Effector memory CD4-positive, alpha-beta T cell (primary cell): ENCODE measurements around the gene CPSF2.
"Not testable (repeated sequence)": the region's sequence is repeated elsewhere in the genome, so short reads cannot be mapped to it uniquely, and the experiment has no call there.

Source experiments
- DNase-seq, 3 donors: peaks; one replicate each; pipeline ENCODE4 v3.0.0-alpha.2; 2020
- H3K27ac ChIP-seq: 2 replicates; pipeline ENCODE4 v1.7.0; 2013; ENCODE audit warnings: mild to moderate bottlenecking, low read length, moderate library complexity; ENCODE audit not compliant: insufficient read depth, poor library complexity, severe bottlenecking
- H3K27me3 ChIP-seq: replicated peaks from 2 replicates; pipeline ENCODE4 v1.7.0; 2013; ENCODE audit warnings: mild to moderate bottlenecking, low read length; ENCODE audit not compliant: insufficient read depth, control insufficient read depth, poor library complexity, severe bottlenecking
- H3K36me3 ChIP-seq: 2 replicates; pipeline ENCODE4 v1.7.0; 2013; ENCODE audit warnings: mild to moderate bottlenecking, low read length, moderate library complexity; ENCODE audit not compliant: control insufficient read depth, insufficient read depth
- H3K4me1 ChIP-seq: 2 replicates; pipeline ENCODE4 v1.7.0; 2013; ENCODE audit warnings: low read length, mild to moderate bottlenecking; ENCODE audit not compliant: control insufficient read depth, insufficient read depth, poor library complexity, severe bottlenecking
- H3K4me3 ChIP-seq: 2 replicates; pipeline ENCODE4 v1.7.0; 2013; ENCODE audit warnings: low read length, low read depth, mild to moderate bottlenecking; ENCODE audit not compliant: insufficient read depth, poor library complexity, severe bottlenecking
- H3K9me3 ChIP-seq: 2 replicates; pipeline ENCODE4 v1.7.0; 2013; ENCODE audit warnings: mild to moderate bottlenecking, low read length, moderate library complexity; ENCODE audit not compliant: control insufficient read depth

Gene CPSF2

GRCh38 chr14:92153581-92153980, 31.8 kb downstream of the CPSF2 start:
- no peak overlapping the region for H3K27ac ChIP-seq
- H3K36me3 ChIP-seq, result peaks cover 39% of the 10 kb centered on the region

GRCh38 chr14:92154283-92154942, 32.6 kb downstream of the CPSF2 start:
- DNase-seq, result no peak
- H3K36me3 ChIP-seq, result peaks cover 47% of the 10 kb centered on the region
- H3K9me3 ChIP-seq, result no peaks in the 10 kb centered on the region
- H3K27ac ChIP-seq, result no peak overlapping the region
- H3K27me3 ChIP-seq, result no peaks in the 10 kb centered on the region
- no peak overlapping the region for H3K4me3 ChIP-seq
- H3K4me1 ChIP-seq, result no peaks in the 10 kb centered on the region

More at GRCh38 chr14:92153581-92153980, 31.8 kb downstream of the CPSF2 start:
- Histone ChIP-seq H3K27me3 (no peaks in the 10 kb centered on the region), H3K4me3 (no peak overlapping the region), H3K4me1 (no peaks in the 10 kb centered on the region), H3K9me3 (no peaks in the 10 kb centered on the region)
- no peak for DNase-seq

- H3K4me3 ChIP-seq, result no peak overlapping the region
- H3K36me3 ChIP-seq, result peaks cover 58% of the 10 kb centered on the region
- H3K27me3 ChIP-seq, result no peaks in the 10 kb centered on the region
- no peak overlapping the region for H3K27ac ChIP-seq
- no peak for DNase-seq
- H3K4me1 ChIP-seq, result no peaks in the 10 kb centered on the region
- no peaks in the 10 kb centered on the region for H3K9me3 ChIP-seq
These were observed 38.9 kb downstream of the CPSF2 start for GRCh38 chr14:92160619-92161018.

GRCh38 chr14:92161521-92161920, 39.8 kb downstream of the CPSF2 start:
- Histone ChIP-seq H3K27me3 (no peaks in the 10 kb centered on the region), H3K4me3 (no peak overlapping the region), H3K4me1 (no peaks in the 10 kb centered on the region), H3K9me3 (no peaks in the 10 kb centered on the region), H3K36me3 (peaks cover 52% of the 10 kb centered on the region), H3K27ac (no peak overlapping the region)
- no peak for DNase-seq

GRCh38 chr14:92164958-92165357, 43.2 kb downstream of the CPSF2 start:
- H3K36me3 ChIP-seq, result peaks cover 23% of the 10 kb centered on the region
- no peak overlapping the region for H3K27ac ChIP-seq
- no peaks in the 10 kb centered on the region for H3K27me3 ChIP-seq
- no peak overlapping the region for H3K4me3 ChIP-seq
- DNase-seq, result no peak
- H3K4me1 ChIP-seq, result no peaks in the 10 kb centered on the region
- no peaks in the 10 kb centered on the region for H3K9me3 ChIP-seq

GRCh38 chr14:92173668-92174067, 51.9 kb downstream of the CPSF2 start:
- no peak for DNase-seq
- H3K27me3 ChIP-seq, result no peaks in the 10 kb centered on the region
- no peaks in the 10 kb centered on the region for H3K36me3 ChIP-seq
- H3K27ac ChIP-seq, result no peak overlapping the region
- no peaks in the 10 kb centered on the region for H3K9me3 ChIP-seq
- no peaks in the 10 kb centered on the region for H3K4me1 ChIP-seq
- no peak overlapping the region for H3K4me3 ChIP-seq

- Histone ChIP-seq H3K27ac (no peak overlapping the region), H3K4me1 (no peaks in the 10 kb centered on the region), H3K4me3 (no peak overlapping the region), H3K9me3 (no peaks in the 10 kb centered on the region), H3K36me3 (no peaks in the 10 kb centered on the region), H3K27me3 (no peaks in the 10 kb centered on the region)
- DNase-seq, result no peak
These were observed 54.0 kb downstream of the CPSF2 start for GRCh38 chr14:92175811-92176210.

- Histone ChIP-seq H3K4me1 (no peaks in the 10 kb centered on the region), H3K4me3 (no peak overlapping the region), H3K36me3 (no peaks in the 10 kb centered on the region), H3K27ac (no peak overlapping the region), H3K9me3 (no peaks in the 10 kb centered on the region), H3K27me3 (no peaks in the 10 kb centered on the region)
- no peak for DNase-seq
These were observed 54.7 kb downstream of the CPSF2 start for GRCh38 chr14:92176476-92176875.

GRCh38 chr14:92179178-92179577, 57.4 kb downstream of the CPSF2 start:
- not testable (repeated sequence) for H3K4me1 ChIP-seq, H3K27me3 ChIP-seq, H3K27ac ChIP-seq, H3K4me3 ChIP-seq, H3K36me3 ChIP-seq, DNase-seq, H3K9me3 ChIP-seq

GRCh38 chr14:92185559-92185958, 63.8 kb downstream of the CPSF2 start:
- H3K4me1 ChIP-seq, result no peaks in the 10 kb centered on the region
- H3K27me3 ChIP-seq, result no peaks in the 10 kb centered on the region
- no peak overlapping the region for H3K4me3 ChIP-seq
- DNase-seq, result no peak
- H3K27ac ChIP-seq, result no peak overlapping the region
- H3K36me3 ChIP-seq, result no peaks in the 10 kb centered on the region
- no peaks in the 10 kb centered on the region for H3K9me3 ChIP-seq
